ENCODE measurements around the gene GRID1. TPM values are rescaled to one million over a fixed set of nuclear protein-coding genes. Genes with fewer than 3 reads are reported as not detected.

GRID1 gene
- polyA plus RNA-seq, 1 of the 3 experiments (the other 2 are of a cell fraction) = 0.13 TPM

- H3K4me2 ChIP-seq = no peak overlapping the region
- CTCF ChIA-PET = no interaction called here
Measured at GRCh38 chr10:85832988-85833387, 533.6 kb downstream of the GRID1 start.

DNA sequence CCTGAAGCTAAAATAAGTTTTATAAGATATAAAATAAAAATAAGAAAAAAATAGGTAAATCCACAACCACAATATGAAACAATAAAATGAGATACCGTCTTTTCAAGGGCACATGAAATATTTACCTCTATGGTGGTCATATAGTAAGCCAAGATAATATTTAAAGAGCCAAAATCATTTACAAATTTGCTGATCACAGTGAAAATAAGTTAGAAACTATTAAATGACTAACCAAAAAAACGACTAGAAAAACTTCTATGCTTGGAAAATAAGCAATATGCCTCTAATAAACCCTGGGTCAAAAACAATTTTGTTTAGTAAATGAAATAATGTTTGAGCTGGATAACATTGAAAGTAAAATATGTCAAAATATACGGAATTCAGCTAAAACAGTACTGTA is 535.2 kb downstream of the GRID1 start:
- H2AFZ ChIP-seq (ENCODE audit: low read depth) = no peak overlapping the region
- H3K27me3 ChIP-seq (ENCODE audit: insufficient read depth) = no peaks in the 10 kb centered on the region
- CTCF ChIA-PET = no interaction called here
- POLR2A ChIA-PET = no interaction called here
- DNase-seq = no peak
- no peaks in the 10 kb centered on the region; the same call in 1 of the 2 replicates for H3K9me2 ChIP-seq
- 8% methylated on average over 3 of the region's 3 CpGs for WGBS (ENCODE audit: low lambda C conversion rate)
- H3K27ac ChIP-seq (ENCODE audit: low read depth in 2 of 2, low read length in 1 of 2) = no peak overlapping the region
- H3K4me1 ChIP-seq (ENCODE audit: control insufficient read depth in 1 of 2, insufficient read depth in 2 of 2, low read depth in 1 of 2, low read length in 1 of 2) = no peaks in the 10 kb centered on the region
- H3K4me3 ChIP-seq (ENCODE audit: low read depth in 2 of 2, low read length in 1 of 2) = no peak overlapping the region
- no peaks in the 10 kb centered on the region for H3K36me3 ChIP-seq (replicated peaks in 1 of 2; ENCODE audit: control insufficient read depth in 1 of 2, insufficient read depth in 2 of 2, low read length in 1 of 2)
- no peaks in the 10 kb centered on the region for H3K79me2 ChIP-seq (ENCODE audit: insufficient read depth)
- H3K4me2 ChIP-seq = no peak overlapping the region
- H3K9me3 ChIP-seq = no peaks in the 10 kb centered on the region; the same call in 1 of the 2 replicates
- no peaks in the 10 kb centered on the region for H4K20me1 ChIP-seq (ENCODE audit: insufficient read depth)
- no peak overlapping the region for H3K9ac ChIP-seq
- H3F3A ChIP-seq (replicated peaks; ENCODE audit: insufficient read depth) = no peaks in the 10 kb centered on the region
- no peak for TF ChIP-seq TCF12 (IDR thresholded peaks at IDR 0.05)
- no peak for TF ChIP-seq RCOR1 (IDR thresholded peaks at IDR 0.05; ENCODE audit: low read length)
- TF ChIP-seq, protein P1, sequence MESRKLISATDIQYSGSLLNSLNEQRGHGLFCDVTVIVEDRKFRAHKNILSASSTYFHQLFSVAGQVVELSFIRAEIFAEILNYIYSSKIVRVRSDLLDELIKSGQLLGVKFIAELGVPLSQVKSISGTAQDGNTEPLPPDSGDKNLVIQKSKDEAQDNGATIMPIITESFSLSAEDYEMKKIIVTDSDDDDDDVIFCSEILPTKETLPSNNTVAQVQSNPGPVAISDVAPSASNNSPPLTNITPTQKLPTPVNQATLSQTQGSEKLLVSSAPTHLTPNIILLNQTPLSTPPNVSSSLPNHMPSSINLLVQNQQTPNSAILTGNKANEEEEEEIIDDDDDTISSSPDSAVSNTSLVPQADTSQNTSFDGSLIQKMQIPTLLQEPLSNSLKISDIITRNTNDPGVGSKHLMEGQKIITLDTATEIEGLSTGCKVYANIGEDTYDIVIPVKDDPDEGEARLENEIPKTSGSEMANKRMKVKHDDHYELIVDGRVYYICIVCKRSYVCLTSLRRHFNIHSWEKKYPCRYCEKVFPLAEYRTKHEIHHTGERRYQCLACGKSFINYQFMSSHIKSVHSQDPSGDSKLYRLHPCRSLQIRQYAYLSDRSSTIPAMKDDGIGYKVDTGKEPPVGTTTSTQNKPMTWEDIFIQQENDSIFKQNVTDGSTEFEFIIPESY (IDR thresholded peaks at IDR 0.05; ENCODE audit: borderline replicate concordance, low read depth) = no peak
- no peak for TF ChIP-seq JUND (IDR thresholded peaks at IDR 0.05)
- TF ChIP-seq, protein P2, sequence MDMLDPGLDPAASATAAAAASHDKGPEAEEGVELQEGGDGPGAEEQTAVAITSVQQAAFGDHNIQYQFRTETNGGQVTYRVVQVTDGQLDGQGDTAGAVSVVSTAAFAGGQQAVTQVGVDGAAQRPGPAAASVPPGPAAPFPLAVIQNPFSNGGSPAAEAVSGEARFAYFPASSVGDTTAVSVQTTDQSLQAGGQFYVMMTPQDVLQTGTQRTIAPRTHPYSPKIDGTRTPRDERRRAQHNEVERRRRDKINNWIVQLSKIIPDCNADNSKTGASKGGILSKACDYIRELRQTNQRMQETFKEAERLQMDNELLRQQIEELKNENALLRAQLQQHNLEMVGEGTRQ (IDR thresholded peaks at IDR 0.05; ENCODE audit: borderline replicate concordance, low read depth, low read length) = no peak
- TF ChIP-seq RAD21 (IDR thresholded peaks at IDR 0.05; ENCODE audit: low read length) = no peak
- no peak for TF ChIP-seq EP300 (IDR thresholded peaks at IDR 0.05; ENCODE audit: borderline replicate concordance in 1 of 2, low read depth in 1 of 2, low read length in 1 of 2)
- no peak for TF ChIP-seq SMC3 (IDR thresholded peaks at IDR 0.05; ENCODE audit: low read depth, low read length)
- no peak for TF ChIP-seq NRF1 (IDR thresholded peaks at IDR 0.05; ENCODE audit: low read depth, low read length)
- TF ChIP-seq CTCF (IDR thresholded peaks at IDR 0.05) = no peak
- no peak for TF ChIP-seq SIN3A (IDR thresholded peaks at IDR 0.05; ENCODE audit: borderline replicate concordance, low read depth, low read length)
- TF ChIP-seq, protein P3, sequence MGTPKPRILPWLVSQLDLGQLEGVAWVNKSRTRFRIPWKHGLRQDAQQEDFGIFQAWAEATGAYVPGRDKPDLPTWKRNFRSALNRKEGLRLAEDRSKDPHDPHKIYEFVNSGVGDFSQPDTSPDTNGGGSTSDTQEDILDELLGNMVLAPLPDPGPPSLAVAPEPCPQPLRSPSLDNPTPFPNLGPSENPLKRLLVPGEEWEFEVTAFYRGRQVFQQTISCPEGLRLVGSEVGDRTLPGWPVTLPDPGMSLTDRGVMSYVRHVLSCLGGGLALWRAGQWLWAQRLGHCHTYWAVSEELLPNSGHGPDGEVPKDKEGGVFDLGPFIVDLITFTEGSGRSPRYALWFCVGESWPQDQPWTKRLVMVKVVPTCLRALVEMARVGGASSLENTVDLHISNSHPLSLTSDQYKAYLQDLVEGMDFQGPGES (IDR thresholded peaks at IDR 0.05; ENCODE audit: low read depth, low read length) = no peak
- TF ChIP-seq, protein P4, sequence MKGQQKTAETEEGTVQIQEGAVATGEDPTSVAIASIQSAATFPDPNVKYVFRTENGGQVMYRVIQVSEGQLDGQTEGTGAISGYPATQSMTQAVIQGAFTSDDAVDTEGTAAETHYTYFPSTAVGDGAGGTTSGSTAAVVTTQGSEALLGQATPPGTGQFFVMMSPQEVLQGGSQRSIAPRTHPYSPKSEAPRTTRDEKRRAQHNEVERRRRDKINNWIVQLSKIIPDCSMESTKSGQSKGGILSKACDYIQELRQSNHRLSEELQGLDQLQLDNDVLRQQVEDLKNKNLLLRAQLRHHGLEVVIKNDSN (IDR thresholded peaks at IDR 0.05; ENCODE audit: borderline replicate concordance, low read depth) = no peak
- TF ChIP-seq FOSL2 (IDR thresholded peaks at IDR 0.05; ENCODE audit: borderline replicate concordance, low read depth) = no peak
- TF ChIP-seq POLR2AphosphoS5 (IDR thresholded peaks at IDR 0.05; ENCODE audit: low read depth, low read length) = no peak

More at GRCh38 chr10:85832988-85833387, 533.6 kb downstream of the GRID1 start:
- Histone ChIP-seq H3K4me1 (ENCODE audit: control insufficient read depth in 1 of 2, insufficient read depth in 2 of 2, low read depth in 1 of 2, low read length in 1 of 2) (no peaks in the 10 kb centered on the region), H2AFZ (ENCODE audit: low read depth) (no peak overlapping the region), H3K79me2 (ENCODE audit: insufficient read depth) (no peaks in the 10 kb centered on the region), H3K9me3 (no peaks in the 10 kb centered on the region), H4K20me1 (ENCODE audit: insufficient read depth) (no peaks in the 10 kb centered on the region), H3K27me3 (ENCODE audit: insufficient read depth) (no peaks in the 10 kb centered on the region), H3K4me3 (ENCODE audit: low read depth in 2 of 2, low read length in 1 of 2) (no peak overlapping the region), H3F3A (replicated peaks; ENCODE audit: insufficient read depth) (no peaks in the 10 kb centered on the region), H3K27ac (ENCODE audit: low read depth in 2 of 2, low read length in 1 of 2) (no peak overlapping the region), H3K9ac (no peak overlapping the region), H3K36me3 (replicated peaks in 1 of 2; ENCODE audit: control insufficient read depth in 1 of 2, insufficient read depth in 2 of 2, low read length in 1 of 2) (no peaks in the 10 kb centered on the region), H3K9me2 (no peaks in the 10 kb centered on the region; the same call in 1 of the 2 replicates)
- 7% methylated on average over 1 of the region's 1 CpG for WGBS (ENCODE audit: low lambda C conversion rate)
- no peak for DNase-seq
- POLR2A ChIA-PET = no interaction called here
- TF ChIP-seq PBX3 (IDR thresholded peaks at IDR 0.05) = no peak
- TF ChIP-seq, protein P2 (IDR thresholded peaks at IDR 0.05; ENCODE audit: borderline replicate concordance, low read depth, low read length) = no peak
- no peak for TF ChIP-seq NRF1 (IDR thresholded peaks at IDR 0.05; ENCODE audit: low read depth, low read length)
